Immature natural killer cell (primary cell): Measurements from ENCODE around the gene MAOA. TPM values are rescaled to one million over a fixed set of nuclear protein-coding genes. Genes with fewer than 3 reads are reported as not detected.
"Not testable (repeated sequence)": the region's sequence is repeated elsewhere in the genome, so short reads cannot be mapped to it uniquely, and the experiment has no call there.

ENCODE experiments used
- DNase-seq, 3 donors: peaks; one replicate each; pipeline ENCODE4 v3.0.0; 2022; ENCODE audit warnings: mixed read lengths in 1 of 3
- H3K27ac Mint-ChIP-seq, 6 donors: one replicate each; pipeline ENCODE4 v1.8.0; 2020; ENCODE audit warnings: mixed read lengths in 6 of 6, mild to moderate bottlenecking in 5 of 6, inconsistent platforms in 4 of 6, moderate library complexity in 3 of 6
- H3K27me3 Mint-ChIP-seq, 3 donors: one replicate each; pipeline ENCODE4 v1.8.0; 2020 to 2021; ENCODE audit warnings: low read depth in 3 of 3, mild to moderate bottlenecking in 3 of 3, mixed read lengths in 3 of 3, moderate library complexity in 3 of 3, inconsistent platforms in 1 of 3
- H3K36me3 Mint-ChIP-seq, 3 donors: one replicate each; pipeline ENCODE4 v1.8.0; 2020; ENCODE audit warnings: mixed read lengths in 3 of 3, inconsistent platforms in 2 of 3, mild to moderate bottlenecking in 2 of 3
- H3K4me1 Mint-ChIP-seq, 2 donors: one replicate each; pipeline ENCODE4 v1.8.0; 2020; ENCODE audit warnings: inconsistent platforms in 2 of 2, mild to moderate bottlenecking in 2 of 2, mixed read lengths in 2 of 2, moderate library complexity in 1 of 2
- H3K4me3 Mint-ChIP-seq, 5 donors: one replicate each; pipeline ENCODE4 v1.8.0; 2020; ENCODE audit warnings: mild to moderate bottlenecking in 5 of 5, mixed read lengths in 5 of 5, inconsistent platforms in 3 of 5, moderate library complexity in 3 of 5
- H3K9me3 Mint-ChIP-seq, 6 donors: one replicate each; pipeline ENCODE4 v1.8.0; 2020; ENCODE audit warnings: mild to moderate bottlenecking in 6 of 6, mixed read lengths in 6 of 6, inconsistent platforms in 4 of 6, moderate library complexity in 3 of 6
- polyA plus RNA-seq, 3 donors: library from polyadenylated mRNA; unstranded; fragments of 300-500 nt; fragmentation: Illumina TruSeq; gene quantifications; one replicate each; pipeline ENCODE4 v1.2.3, GENCODE V29; 2021

MAOA gene
- polyA plus RNA-seq, 3 donors from 2014 or later = not detected

- Mint-ChIP-seq H3K27ac (no peak overlapping the region), H3K36me3 (no peaks in the 10 kb centered on the region), H3K27me3 (peaks cover 0 to 3% (median 1%) of the 10 kb centered on the region in 3 donors), H3K9me3 (no peaks in the 10 kb centered on the region), H3K4me3 (no peak overlapping the region), H3K4me1 (no peaks in the 10 kb centered on the region)
- DNase-seq = no peak
Measured at GRCh38 chrX:43707812-43708548, 51.9 kb downstream of the MAOA start.

DNA sequence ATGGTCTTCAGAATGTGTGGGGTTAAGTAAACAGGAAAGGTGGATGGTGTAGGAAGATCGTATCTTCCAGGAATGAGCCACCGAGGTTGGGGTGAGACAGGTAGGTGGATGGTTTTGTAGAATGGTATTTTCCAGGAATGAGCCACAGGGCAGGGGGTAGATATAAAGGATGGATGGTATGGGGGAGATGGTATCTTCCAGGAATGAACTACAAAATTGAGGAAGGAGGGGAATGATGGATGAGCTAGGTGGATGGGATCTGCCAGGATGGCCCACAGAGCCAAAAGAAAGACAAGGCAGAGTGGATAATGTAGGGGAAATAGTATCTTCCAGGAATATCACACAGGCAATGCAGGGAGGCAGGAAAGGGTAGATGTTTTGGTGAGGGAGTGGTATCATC, 60.0 kb downstream of the MAOA start:
- DNase-seq = no peak
- Mint-ChIP-seq H3K9me3 (no peaks in the 10 kb centered on the region), H3K36me3 (no peaks in the 10 kb centered on the region), H3K27me3 (no peaks in the 10 kb centered on the region), H3K4me3 (no peak overlapping the region), H3K4me1 (no peaks in the 10 kb centered on the region), H3K27ac (no peak overlapping the region)

DNA sequence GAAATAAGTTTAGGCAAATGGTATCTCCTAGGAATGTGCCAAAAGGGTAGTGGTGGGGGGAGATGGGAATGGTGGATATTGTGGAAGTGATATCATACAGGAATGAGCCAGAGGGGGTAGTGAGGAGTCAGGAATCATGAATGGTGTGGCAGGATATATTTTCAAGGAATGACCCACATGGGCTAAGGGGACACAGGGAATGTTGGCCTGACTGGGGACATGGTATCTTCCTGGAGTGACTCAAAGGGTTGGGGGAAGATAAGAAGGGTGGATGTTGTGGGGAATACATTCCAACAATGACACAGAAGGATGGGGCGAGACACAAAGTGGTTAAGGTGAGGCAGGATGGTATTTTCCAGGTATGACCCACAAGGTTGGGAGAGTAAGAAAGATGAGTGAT, 60.6 kb downstream of the MAOA start:
- no peaks in the 10 kb centered on the region for H3K9me3 Mint-ChIP-seq

GRCh38 chrX:43717161-43717560, 61.1 kb downstream of the MAOA start:
- Mint-ChIP-seq H3K36me3 (no peaks in the 10 kb centered on the region), H3K9me3 (no peaks in the 10 kb centered on the region), H3K4me3 (no peak overlapping the region), H3K27me3 (no peaks in the 10 kb centered on the region), H3K27ac (no peak overlapping the region), H3K4me1 (no peaks in the 10 kb centered on the region)
- no peak for DNase-seq

More for the DNA sequence above, 60.6 kb downstream of the MAOA start:
- H3K4me1 Mint-ChIP-seq = no peaks in the 10 kb centered on the region
- no peak overlapping the region for H3K27ac Mint-ChIP-seq
- H3K36me3 Mint-ChIP-seq = no peaks in the 10 kb centered on the region
- DNase-seq = no peak
- H3K27me3 Mint-ChIP-seq = no peaks in the 10 kb centered on the region
- no peak overlapping the region for H3K4me3 Mint-ChIP-seq

GRCh38 chrX:43718081-43718480, 62.0 kb downstream of the MAOA start:
- no peaks in the 10 kb centered on the region for H3K36me3 Mint-ChIP-seq
- no peak overlapping the region for H3K27ac Mint-ChIP-seq
- no peak overlapping the region for H3K4me3 Mint-ChIP-seq
- no peaks in the 10 kb centered on the region for H3K27me3 Mint-ChIP-seq
- no peak for DNase-seq
- no peaks in the 10 kb centered on the region for H3K4me1 Mint-ChIP-seq
- H3K9me3 Mint-ChIP-seq = no peaks in the 10 kb centered on the region

- H3K4me1 Mint-ChIP-seq = no peaks in the 10 kb centered on the region
- H3K27me3 Mint-ChIP-seq = peaks cover 0 to 2% (median 0%) of the 10 kb centered on the region in 3 donors
- no peak overlapping the region for H3K27ac Mint-ChIP-seq
- no peak for DNase-seq
- H3K36me3 Mint-ChIP-seq = no peaks in the 10 kb centered on the region
- H3K9me3 Mint-ChIP-seq = peaks cover 0 to 2% (median 0%) of the 10 kb centered on the region in 6 donors
- H3K4me3 Mint-ChIP-seq = no peak overlapping the region
Measured at GRCh38 chrX:43718546-43718945, 62.4 kb downstream of the MAOA start.

DNA sequence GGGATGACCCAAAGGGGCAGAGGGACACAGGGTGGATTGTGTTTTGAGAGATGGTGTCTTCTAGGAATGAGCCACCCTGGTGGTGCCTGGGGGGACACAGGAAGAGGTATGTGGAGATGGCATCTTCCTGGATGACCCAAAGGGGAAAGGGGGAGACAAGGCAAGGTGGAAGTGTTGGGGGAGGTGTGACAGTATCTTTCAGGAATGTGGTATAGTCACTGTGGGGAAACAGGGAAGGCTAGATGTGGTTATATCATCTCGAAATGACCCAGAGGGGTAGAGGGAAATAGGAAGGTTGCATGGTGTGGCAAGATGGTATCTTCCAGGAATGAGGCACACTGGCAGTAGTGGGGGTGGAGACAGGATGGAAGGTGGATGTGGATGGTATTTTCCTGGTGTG, 62.9 kb downstream of the MAOA start:
- peaks cover 0 to 3% (median 0%) of the 10 kb centered on the region in 3 donors for H3K27me3 Mint-ChIP-seq
- H3K9me3 Mint-ChIP-seq = peaks cover 0 to 2% (median 0%) of the 10 kb centered on the region in 6 donors
- H3K36me3 Mint-ChIP-seq = no peaks in the 10 kb centered on the region
- H3K27ac Mint-ChIP-seq = no peak overlapping the region
- no peak overlapping the region for H3K4me3 Mint-ChIP-seq
- no peaks in the 10 kb centered on the region for H3K4me1 Mint-ChIP-seq
- DNase-seq = no peak

DNA sequence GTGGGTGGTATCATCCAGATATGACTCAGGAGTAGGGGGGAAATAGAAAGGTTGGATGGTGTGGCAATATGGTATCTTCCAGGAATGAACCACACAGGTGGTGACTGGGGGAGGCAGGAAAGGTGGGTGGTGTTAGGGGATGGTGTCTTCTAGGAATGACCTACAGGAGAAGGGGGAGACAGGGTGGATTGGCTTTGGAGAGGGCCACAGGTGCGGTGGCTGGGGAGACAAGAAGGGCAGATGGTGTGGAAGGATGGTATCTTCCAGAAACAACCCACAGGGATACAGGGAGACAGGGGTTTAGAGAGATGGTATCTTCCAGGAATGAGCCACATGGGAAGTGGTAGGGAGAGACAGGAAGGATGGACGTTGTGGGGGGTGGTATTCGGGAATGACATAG, 64.0 kb downstream of the MAOA start:
- DNase-seq = no peak
- peaks cover 0 to 2% (median 0%) of the 10 kb centered on the region in 6 donors for H3K9me3 Mint-ChIP-seq
- H3K36me3 Mint-ChIP-seq = no peaks in the 10 kb centered on the region
- H3K27ac Mint-ChIP-seq = no peak overlapping the region
- no peaks in the 10 kb centered on the region for H3K4me1 Mint-ChIP-seq
- peaks cover 0 to 5% (median 0%) of the 10 kb centered on the region in 3 donors for H3K27me3 Mint-ChIP-seq
- H3K4me3 Mint-ChIP-seq = no peak overlapping the region

DNA sequence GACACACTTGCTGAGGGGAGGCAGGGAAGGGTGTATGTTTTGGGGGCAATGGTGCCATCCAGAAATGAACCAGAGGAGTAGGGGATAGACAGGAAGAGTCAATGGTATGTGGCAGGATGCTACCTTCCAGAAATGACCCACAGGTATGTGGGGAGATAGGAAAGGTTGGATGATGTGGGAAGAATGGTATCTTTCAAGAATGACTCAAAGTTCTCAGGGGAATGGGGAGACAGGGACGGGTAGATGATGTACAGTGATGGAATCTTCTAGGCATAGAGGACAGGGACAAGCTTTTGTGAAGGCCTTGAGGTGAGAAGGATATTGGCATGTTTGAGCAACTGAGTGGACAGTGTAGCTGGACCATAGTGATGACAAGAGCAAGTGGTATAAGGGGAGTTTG, 64.9 kb downstream of the MAOA start:
- H3K9me3 Mint-ChIP-seq = peaks cover 0 to 2% (median 0%) of the 10 kb centered on the region in 6 donors
- H3K4me3 Mint-ChIP-seq = no peak overlapping the region
- DNase-seq = no peak
- H3K36me3 Mint-ChIP-seq = no peaks in the 10 kb centered on the region
- peaks cover 0 to 5% (median 0%) of the 10 kb centered on the region in 3 donors for H3K27me3 Mint-ChIP-seq
- H3K4me1 Mint-ChIP-seq = no peaks in the 10 kb centered on the region
- H3K27ac Mint-ChIP-seq = no peak overlapping the region

GRCh38 chrX:43725227-43725626, 69.1 kb downstream of the MAOA start:
- H3K27ac Mint-ChIP-seq, H3K36me3 Mint-ChIP-seq, H3K4me3 Mint-ChIP-seq, DNase-seq, H3K27me3 Mint-ChIP-seq, H3K4me1 Mint-ChIP-seq, H3K9me3 Mint-ChIP-seq: not testable (repeated sequence)

- H3K9me3 Mint-ChIP-seq, H3K4me1 Mint-ChIP-seq, DNase-seq, H3K4me3 Mint-ChIP-seq, H3K36me3 Mint-ChIP-seq, H3K27ac Mint-ChIP-seq, H3K27me3 Mint-ChIP-seq: not testable (repeated sequence)
Measured at GRCh38 chrX:43727254-43727653, 71.2 kb downstream of the MAOA start.

GRCh38 chrX:43728002-43728401, 71.9 kb downstream of the MAOA start:
- Mint-ChIP-seq H3K4me3 (peak overlapping the region in 1 of 5 donors; percentile 17), H3K36me3 (no peaks in the 10 kb centered on the region), H3K27me3 (peaks cover 0 to 5% (median 4%) of the 10 kb centered on the region in 3 donors), H3K4me1 (no peaks in the 10 kb centered on the region), H3K27ac (no peak overlapping the region), H3K9me3 (peaks cover 0 to 2% (median 0%) of the 10 kb centered on the region in 6 donors)
- DNase-seq = no peak

DNA sequence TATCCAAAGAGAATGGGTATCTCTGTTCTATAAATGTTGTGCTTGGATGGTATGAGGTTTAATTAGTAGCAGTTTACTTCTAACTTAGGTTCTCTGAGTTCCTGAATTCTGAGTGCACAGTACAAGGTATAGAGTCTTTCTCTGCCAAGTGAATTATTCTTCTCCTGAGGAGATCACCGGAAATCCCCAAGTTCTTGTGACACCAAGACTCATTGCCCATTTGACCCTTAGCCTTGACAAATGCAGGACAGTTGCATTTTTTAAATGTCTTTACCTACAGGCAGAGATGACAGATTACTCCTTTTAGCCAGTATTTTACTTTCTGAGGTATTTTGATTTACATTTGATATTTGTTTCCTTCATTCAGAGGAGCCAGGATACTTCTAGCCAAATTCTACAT, 72.9 kb downstream of the MAOA start:
- peaks cover 0 to 4% of the 10 kb centered on the region in 2 donors for H3K4me1 Mint-ChIP-seq
- H3K4me3 Mint-ChIP-seq = no peak overlapping the region
- no peaks in the 10 kb centered on the region for H3K36me3 Mint-ChIP-seq
- no peak overlapping the region for H3K27ac Mint-ChIP-seq
- peaks cover 0 to 2% (median 0%) of the 10 kb centered on the region in 6 donors for H3K9me3 Mint-ChIP-seq
- peaks cover 0 to 6% (median 2%) of the 10 kb centered on the region in 3 donors for H3K27me3 Mint-ChIP-seq
- no peak for DNase-seq

DNA sequence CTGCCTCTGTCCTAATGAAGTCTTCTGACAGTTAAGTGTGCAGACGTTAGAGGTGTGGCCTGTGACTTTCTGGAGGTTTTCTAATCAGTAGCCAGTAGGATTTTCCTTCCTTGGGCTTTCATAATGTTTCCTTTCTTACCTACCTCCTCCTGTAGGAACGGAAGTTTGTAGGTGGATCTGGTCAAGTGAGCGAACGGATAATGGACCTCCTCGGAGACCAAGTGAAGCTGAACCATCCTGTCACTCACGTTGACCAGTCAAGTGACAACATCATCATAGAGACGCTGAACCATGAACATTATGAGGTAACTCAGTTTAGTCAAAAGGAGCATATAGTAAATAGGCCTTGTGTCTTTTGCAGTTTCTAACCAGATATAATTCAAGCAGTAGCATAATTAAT, 75.0 kb downstream of the MAOA start:
- no peaks in the 10 kb centered on the region for H3K9me3 Mint-ChIP-seq

GRCh38 chrX:43733699-43734098, 77.6 kb downstream of the MAOA start:
- H3K27me3 Mint-ChIP-seq = peaks cover 0 to 6% (median 2%) of the 10 kb centered on the region in 3 donors
- peaks cover 2 to 8% of the 10 kb centered on the region in 2 donors for H3K4me1 Mint-ChIP-seq
- no peak overlapping the region for H3K4me3 Mint-ChIP-seq
- no peaks in the 10 kb centered on the region for H3K9me3 Mint-ChIP-seq
- no peak overlapping the region for H3K27ac Mint-ChIP-seq
- no peaks in the 10 kb centered on the region for H3K36me3 Mint-ChIP-seq
- DNase-seq = no peak

More for the DNA sequence above, 75.0 kb downstream of the MAOA start:
- no peak for DNase-seq
- H3K36me3 Mint-ChIP-seq = no peaks in the 10 kb centered on the region
- H3K27me3 Mint-ChIP-seq = peaks cover 0 to 6% (median 0%) of the 10 kb centered on the region in 3 donors
- H3K27ac Mint-ChIP-seq = no peak overlapping the region
- H3K4me3 Mint-ChIP-seq = no peak overlapping the region
- peaks cover 2 to 8% of the 10 kb centered on the region in 2 donors for H3K4me1 Mint-ChIP-seq
